LNCAP (cell line): Measurements from ENCODE around the gene CSMD2.

Source experiments
- CTCF ChIP-seq: fragments of 450-650 bp; IDR thresholded peaks from 2 replicates; pipeline ENCODE4 v1.5.1; 2017; ENCODE audit warnings: mild to moderate bottlenecking

Gene CSMD2

GRCh38 chr1:33866281-33866680, 298.7 kb downstream of the CSMD2 start:
- no peak for TF ChIP-seq CTCF

- TF ChIP-seq CTCF = no peak
Observed at GRCh38 chr1:33864460-33865389, 300.3 kb downstream of the CSMD2 start.

- TF ChIP-seq CTCF = no peak
Observed at GRCh38 chr1:33863779-33864178, 301.3 kb downstream of the CSMD2 start, which contains the start of gene HMGB4. HMGB4 (plus strand) TSS chr1:33864079; CDS start chr1:33864192, 113 bp downstream.

- no peak for TF ChIP-seq CTCF
Observed at GRCh38 chr1:33860671-33861070, 304.4 kb downstream of the CSMD2 start.

- TF ChIP-seq CTCF = no peak
Observed at GRCh38 chr1:33854091-33854490, 310.9 kb downstream of the CSMD2 start.

- no peak for TF ChIP-seq CTCF
Observed at GRCh38 chr1:33853431-33853830, 311.6 kb downstream of the CSMD2 start.

GRCh38 chr1:33852711-33853110, 312.3 kb downstream of the CSMD2 start:
- no peak for TF ChIP-seq CTCF
